ENCODE measurements around the gene SAMD8. TPM values are rescaled to one million over a fixed set of nuclear protein-coding genes. Genes with fewer than 3 reads are reported as not detected.

SAMD8 gene
- total and polyA plus RNA-seq, 2 of the 8 experiments (the other 6 are each of a cell fraction or from before 2014, with no cell fraction given): 11.7 to 20.9 TPM

DNA sequence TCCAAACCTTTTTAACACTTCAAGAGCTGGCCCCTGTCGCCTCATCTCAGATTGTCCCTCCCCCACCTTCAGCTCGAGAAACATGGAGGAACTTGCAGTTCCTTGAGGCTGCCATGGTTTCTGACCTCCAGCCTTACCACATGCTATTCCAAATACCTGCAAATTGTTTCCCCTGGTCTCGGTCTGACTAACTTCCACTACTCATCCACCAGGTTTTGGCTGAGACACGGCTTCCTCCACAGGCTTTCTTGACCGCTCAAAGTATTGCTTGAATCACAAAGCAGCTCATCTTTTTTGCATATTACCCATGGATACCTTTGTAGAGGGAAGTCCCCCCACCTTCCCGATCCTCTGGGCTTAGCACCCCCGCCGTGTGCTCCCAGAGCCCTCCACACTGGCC lies 5.2 kb upstream of the SAMD8 start (continued):
- TF ChIP-seq, protein P1, sequence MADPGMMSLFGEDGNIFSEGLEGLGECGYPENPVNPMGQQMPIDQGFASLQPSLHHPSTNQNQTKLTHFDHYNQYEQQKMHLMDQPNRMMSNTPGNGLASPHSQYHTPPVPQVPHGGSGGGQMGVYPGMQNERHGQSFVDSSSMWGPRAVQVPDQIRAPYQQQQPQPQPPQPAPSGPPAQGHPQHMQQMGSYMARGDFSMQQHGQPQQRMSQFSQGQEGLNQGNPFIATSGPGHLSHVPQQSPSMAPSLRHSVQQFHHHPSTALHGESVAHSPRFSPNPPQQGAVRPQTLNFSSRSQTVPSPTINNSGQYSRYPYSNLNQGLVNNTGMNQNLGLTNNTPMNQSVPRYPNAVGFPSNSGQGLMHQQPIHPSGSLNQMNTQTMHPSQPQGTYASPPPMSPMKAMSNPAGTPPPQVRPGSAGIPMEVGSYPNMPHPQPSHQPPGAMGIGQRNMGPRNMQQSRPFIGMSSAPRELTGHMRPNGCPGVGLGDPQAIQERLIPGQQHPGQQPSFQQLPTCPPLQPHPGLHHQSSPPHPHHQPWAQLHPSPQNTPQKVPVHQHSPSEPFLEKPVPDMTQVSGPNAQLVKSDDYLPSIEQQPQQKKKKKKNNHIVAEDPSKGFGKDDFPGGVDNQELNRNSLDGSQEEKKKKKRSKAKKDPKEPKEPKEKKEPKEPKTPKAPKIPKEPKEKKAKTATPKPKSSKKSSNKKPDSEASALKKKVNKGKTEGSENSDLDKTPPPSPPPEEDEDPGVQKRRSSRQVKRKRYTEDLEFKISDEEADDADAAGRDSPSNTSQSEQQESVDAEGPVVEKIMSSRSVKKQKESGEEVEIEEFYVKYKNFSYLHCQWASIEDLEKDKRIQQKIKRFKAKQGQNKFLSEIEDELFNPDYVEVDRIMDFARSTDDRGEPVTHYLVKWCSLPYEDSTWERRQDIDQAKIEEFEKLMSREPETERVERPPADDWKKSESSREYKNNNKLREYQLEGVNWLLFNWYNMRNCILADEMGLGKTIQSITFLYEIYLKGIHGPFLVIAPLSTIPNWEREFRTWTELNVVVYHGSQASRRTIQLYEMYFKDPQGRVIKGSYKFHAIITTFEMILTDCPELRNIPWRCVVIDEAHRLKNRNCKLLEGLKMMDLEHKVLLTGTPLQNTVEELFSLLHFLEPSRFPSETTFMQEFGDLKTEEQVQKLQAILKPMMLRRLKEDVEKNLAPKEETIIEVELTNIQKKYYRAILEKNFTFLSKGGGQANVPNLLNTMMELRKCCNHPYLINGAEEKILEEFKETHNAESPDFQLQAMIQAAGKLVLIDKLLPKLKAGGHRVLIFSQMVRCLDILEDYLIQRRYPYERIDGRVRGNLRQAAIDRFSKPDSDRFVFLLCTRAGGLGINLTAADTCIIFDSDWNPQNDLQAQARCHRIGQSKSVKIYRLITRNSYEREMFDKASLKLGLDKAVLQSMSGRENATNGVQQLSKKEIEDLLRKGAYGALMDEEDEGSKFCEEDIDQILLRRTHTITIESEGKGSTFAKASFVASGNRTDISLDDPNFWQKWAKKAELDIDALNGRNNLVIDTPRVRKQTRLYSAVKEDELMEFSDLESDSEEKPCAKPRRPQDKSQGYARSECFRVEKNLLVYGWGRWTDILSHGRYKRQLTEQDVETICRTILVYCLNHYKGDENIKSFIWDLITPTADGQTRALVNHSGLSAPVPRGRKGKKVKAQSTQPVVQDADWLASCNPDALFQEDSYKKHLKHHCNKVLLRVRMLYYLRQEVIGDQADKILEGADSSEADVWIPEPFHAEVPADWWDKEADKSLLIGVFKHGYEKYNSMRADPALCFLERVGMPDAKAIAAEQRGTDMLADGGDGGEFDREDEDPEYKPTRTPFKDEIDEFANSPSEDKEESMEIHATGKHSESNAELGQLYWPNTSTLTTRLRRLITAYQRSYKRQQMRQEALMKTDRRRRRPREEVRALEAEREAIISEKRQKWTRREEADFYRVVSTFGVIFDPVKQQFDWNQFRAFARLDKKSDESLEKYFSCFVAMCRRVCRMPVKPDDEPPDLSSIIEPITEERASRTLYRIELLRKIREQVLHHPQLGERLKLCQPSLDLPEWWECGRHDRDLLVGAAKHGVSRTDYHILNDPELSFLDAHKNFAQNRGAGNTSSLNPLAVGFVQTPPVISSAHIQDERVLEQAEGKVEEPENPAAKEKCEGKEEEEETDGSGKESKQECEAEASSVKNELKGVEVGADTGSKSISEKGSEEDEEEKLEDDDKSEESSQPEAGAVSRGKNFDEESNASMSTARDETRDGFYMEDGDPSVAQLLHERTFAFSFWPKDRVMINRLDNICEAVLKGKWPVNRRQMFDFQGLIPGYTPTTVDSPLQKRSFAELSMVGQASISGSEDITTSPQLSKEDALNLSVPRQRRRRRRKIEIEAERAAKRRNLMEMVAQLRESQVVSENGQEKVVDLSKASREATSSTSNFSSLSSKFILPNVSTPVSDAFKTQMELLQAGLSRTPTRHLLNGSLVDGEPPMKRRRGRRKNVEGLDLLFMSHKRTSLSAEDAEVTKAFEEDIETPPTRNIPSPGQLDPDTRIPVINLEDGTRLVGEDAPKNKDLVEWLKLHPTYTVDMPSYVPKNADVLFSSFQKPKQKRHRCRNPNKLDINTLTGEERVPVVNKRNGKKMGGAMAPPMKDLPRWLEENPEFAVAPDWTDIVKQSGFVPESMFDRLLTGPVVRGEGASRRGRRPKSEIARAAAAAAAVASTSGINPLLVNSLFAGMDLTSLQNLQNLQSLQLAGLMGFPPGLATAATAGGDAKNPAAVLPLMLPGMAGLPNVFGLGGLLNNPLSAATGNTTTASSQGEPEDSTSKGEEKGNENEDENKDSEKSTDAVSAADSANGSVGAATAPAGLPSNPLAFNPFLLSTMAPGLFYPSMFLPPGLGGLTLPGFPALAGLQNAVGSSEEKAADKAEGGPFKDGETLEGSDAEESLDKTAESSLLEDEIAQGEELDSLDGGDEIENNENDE (IDR thresholded peaks at IDR 0.05; ENCODE audit: insufficient replicate concordance, low read length): no peak
- TF ChIP-seq KDM4A (IDR thresholded peaks at IDR 0.05; ENCODE audit: low read depth, low read length, severe bottlenecking) (peak; percentile 13), SP1 (IDR thresholded peaks at IDR 0.05; ENCODE audit: low read depth, low read length) (0 out of 2 replicates have a peak, but pooled peaks have one; percentile 66), POU5F1 (IDR thresholded peaks at IDR 0.05; ENCODE audit: low read depth, low read length) (0 out of 2 replicates have a peak, but pooled peaks have one; percentile 32), EP300 (IDR thresholded peaks at IDR 0.05; ENCODE audit: borderline replicate concordance in 1 of 2, low read depth in 2 of 2, low read length in 2 of 2) (peak in 1 of 2 experiments; percentile 53; a peak in 1 of 3 replicates), CREB1 (IDR thresholded peaks at IDR 0.05) (no peak)
- TF ChIP-seq, protein P2, sequence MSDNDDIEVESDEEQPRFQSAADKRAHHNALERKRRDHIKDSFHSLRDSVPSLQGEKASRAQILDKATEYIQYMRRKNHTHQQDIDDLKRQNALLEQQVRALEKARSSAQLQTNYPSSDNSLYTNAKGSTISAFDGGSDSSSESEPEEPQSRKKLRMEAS (IDR thresholded peaks at IDR 0.05): 0 out of 2 replicates have a peak, but pooled peaks have one; percentile 18

Data from H1 (cell line).